Measurements from ENCODE around the gene MYO5C.

MYO5C gene

DNA sequence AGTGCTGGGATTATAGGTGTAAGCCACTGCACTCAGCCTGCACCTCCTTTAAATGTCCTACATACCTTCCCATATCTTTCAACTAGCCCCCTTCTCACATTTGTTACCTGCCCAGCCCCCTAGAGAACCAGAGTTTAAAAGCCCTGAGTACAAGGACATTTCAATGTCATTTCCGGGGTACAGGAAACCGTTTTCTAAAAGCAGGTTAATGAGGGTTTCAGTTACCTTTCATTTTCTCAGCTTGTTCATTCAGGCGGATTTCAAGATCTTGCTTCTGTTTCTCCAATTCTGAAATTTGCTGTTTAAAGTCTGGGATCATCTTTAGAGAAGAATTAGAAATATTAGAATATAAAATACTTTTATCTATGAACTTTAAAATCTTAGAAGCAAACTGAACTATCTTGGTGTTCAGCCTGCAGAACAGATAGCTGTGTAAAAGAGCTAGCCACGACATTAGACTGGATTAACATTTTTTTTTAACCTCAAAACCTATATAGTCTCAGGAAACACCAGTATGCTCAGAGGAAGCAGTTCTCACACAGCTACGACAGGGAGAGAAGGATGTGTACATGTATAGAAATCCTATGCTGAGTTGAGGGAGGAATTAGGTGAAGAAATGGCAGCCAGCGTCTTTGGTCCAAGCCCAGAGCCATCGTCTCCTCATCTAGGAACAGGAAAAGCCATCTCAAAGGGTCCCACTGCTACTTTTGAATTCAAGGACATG, 74.5 kb downstream of the MYO5C start:
- DNase-seq: no peak
- 93% methylated on average over 6 of the region's 7 CpGs for WGBS
- H3K14ac ChIP-seq (ENCODE audit: low read length in 2 of 2): no peak overlapping the region
- H3K9ac ChIP-seq (ENCODE audit: low read length): no peak overlapping the region
- peaks cover 0 to 4% of the 10 kb centered on the region in 2 experiments for H3K36me3 ChIP-seq (ENCODE audit: control insufficient read depth in 1 of 2, insufficient read depth in 2 of 2, low read depth in 1 of 2, low read length in 2 of 2)
- H2BK5ac ChIP-seq (ENCODE audit: low read depth, low read length, poor library complexity, severe bottlenecking): no peak overlapping the region
- H2AFZ ChIP-seq (ENCODE audit: low read depth, low read length): no peak overlapping the region
- peaks cover 3% of the 10 kb centered on the region for H3K4me1 ChIP-seq (ENCODE audit: control insufficient read depth, insufficient read depth, low read depth, low read length)
- H3K4me2 ChIP-seq (ENCODE audit: low read length, poor library complexity, severe bottlenecking): no peak overlapping the region
- no peak overlapping the region for H2BK15ac ChIP-seq (ENCODE audit: low read depth, poor library complexity, severe bottlenecking)
- no peak overlapping the region for H2BK12ac ChIP-seq (ENCODE audit: low read length in 2 of 2)
- H4K8ac ChIP-seq (ENCODE audit: low read length): no peak overlapping the region
- H2AK5ac ChIP-seq (ENCODE audit: low read length, severe bottlenecking): no peak overlapping the region
- no peak overlapping the region for H3K18ac ChIP-seq (ENCODE audit: low read depth in 1 of 2, low read length in 2 of 2)
- H2BK120ac ChIP-seq (ENCODE audit: low read depth, low read length): no peak overlapping the region
- no peaks in the 10 kb centered on the region for H3K27me3 ChIP-seq (ENCODE audit: control insufficient read depth in 1 of 2, insufficient read depth in 1 of 2, low read length in 2 of 2)
- H3K9me3 ChIP-seq (ENCODE audit: control insufficient read depth, low read length): no peaks in the 10 kb centered on the region
- H3K4me3 ChIP-seq (ENCODE audit: insufficient read depth in 1 of 2, low read depth in 1 of 2, low read length in 2 of 2): no peak overlapping the region
- no peak overlapping the region for H3K4ac ChIP-seq (ENCODE audit: low read depth in 1 of 2, low read length in 2 of 2)
- H3K79me1 ChIP-seq (replicated peaks; ENCODE audit: low read length, poor library complexity, severe bottlenecking): no peaks in the 10 kb centered on the region
- no peak overlapping the region for H4K91ac ChIP-seq (ENCODE audit: low read length)
- H3K27ac ChIP-seq (ENCODE audit: low read length, poor library complexity, severe bottlenecking): no peak overlapping the region
- H3K23ac ChIP-seq (ENCODE audit: low read length in 2 of 2): no peak overlapping the region

DNA sequence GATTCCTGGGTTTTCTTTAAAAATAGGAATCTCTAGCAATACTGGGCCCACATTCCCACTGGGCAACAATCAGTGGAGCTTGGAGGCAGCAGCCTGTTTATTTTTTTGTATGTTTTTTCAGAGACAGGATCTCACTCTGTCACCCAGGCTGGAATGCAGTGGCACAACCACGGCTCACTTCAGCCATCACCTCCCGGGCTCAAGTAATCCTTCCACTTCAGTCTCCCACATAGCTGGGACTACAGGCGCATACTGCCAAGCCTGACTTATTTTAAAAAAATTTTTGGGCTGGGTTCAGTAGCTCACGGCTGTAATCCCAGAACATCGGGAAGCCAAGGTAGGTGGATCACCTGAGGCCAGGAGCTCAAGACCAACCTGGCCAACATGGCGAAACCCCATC, 75.4 kb downstream of the MYO5C start:
- no peak overlapping the region for H2BK12ac ChIP-seq (ENCODE audit: low read length in 2 of 2)
- H2BK5ac ChIP-seq (ENCODE audit: low read depth, low read length, poor library complexity, severe bottlenecking): no peak overlapping the region
- no peak overlapping the region for H2AK5ac ChIP-seq (ENCODE audit: low read length, severe bottlenecking)
- H3K14ac ChIP-seq (ENCODE audit: low read length in 2 of 2): no peak overlapping the region
- H3K4me2 ChIP-seq (ENCODE audit: low read length, poor library complexity, severe bottlenecking): no peak overlapping the region
- no peak overlapping the region for H2BK120ac ChIP-seq (ENCODE audit: low read depth, low read length)
- H3K9me3 ChIP-seq (ENCODE audit: control insufficient read depth, low read length): no peaks in the 10 kb centered on the region
- H3K36me3 ChIP-seq (ENCODE audit: control insufficient read depth in 1 of 2, insufficient read depth in 2 of 2, low read depth in 1 of 2, low read length in 2 of 2): peaks cover 0 to 4% of the 10 kb centered on the region in 2 experiments
- H3K4me3 ChIP-seq (ENCODE audit: insufficient read depth in 1 of 2, low read depth in 1 of 2, low read length in 2 of 2): no peak overlapping the region
- no peak overlapping the region for H3K23ac ChIP-seq (ENCODE audit: low read length in 2 of 2)
- no peak overlapping the region for H4K91ac ChIP-seq (ENCODE audit: low read length)
- no peak overlapping the region for H2AFZ ChIP-seq (ENCODE audit: low read depth, low read length)
- H3K4ac ChIP-seq (ENCODE audit: low read depth in 1 of 2, low read length in 2 of 2): no peak overlapping the region
- no peak for DNase-seq
- no peak overlapping the region for H2BK15ac ChIP-seq (ENCODE audit: low read depth, poor library complexity, severe bottlenecking)
- H3K9ac ChIP-seq (ENCODE audit: low read length): no peak overlapping the region
- H3K4me1 ChIP-seq (ENCODE audit: control insufficient read depth, insufficient read depth, low read depth, low read length): peaks cover 3% of the 10 kb centered on the region
- H3K27ac ChIP-seq (ENCODE audit: low read length, poor library complexity, severe bottlenecking): no peak overlapping the region
- H4K8ac ChIP-seq (ENCODE audit: low read length): no peak overlapping the region
- H3K79me1 ChIP-seq (replicated peaks; ENCODE audit: low read length, poor library complexity, severe bottlenecking): no peaks in the 10 kb centered on the region
- 62% methylated on average over 4 of the region's 6 CpGs for WGBS
- no peak overlapping the region for H3K18ac ChIP-seq (ENCODE audit: low read depth in 1 of 2, low read length in 2 of 2)
- no peaks in the 10 kb centered on the region for H3K27me3 ChIP-seq (ENCODE audit: control insufficient read depth in 1 of 2, insufficient read depth in 1 of 2, low read length in 2 of 2)

DNA sequence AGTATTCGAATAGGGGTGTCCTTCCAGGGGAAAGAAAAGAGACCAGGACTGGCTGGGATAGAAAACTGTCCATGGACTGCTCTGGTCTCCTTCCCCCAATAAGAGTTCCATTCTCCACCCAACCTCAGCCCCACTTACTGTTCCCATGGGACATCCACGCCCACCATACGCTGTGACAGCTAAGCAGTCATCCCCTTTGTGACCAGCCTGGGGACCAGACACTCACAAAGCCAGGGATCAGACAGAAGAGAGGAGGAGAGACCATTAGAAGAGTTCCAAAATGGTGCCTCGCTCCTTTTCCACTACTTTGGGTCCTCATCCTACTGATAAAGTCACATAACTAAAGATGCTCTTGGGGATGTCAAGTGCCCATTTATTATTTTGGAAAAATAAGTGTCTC, 76.8 kb downstream of the MYO5C start:
- no peak overlapping the region for H2BK15ac ChIP-seq (ENCODE audit: low read depth, poor library complexity, severe bottlenecking)
- DNase-seq: no peak
- no peak overlapping the region for H3K18ac ChIP-seq (ENCODE audit: low read depth in 1 of 2, low read length in 2 of 2)
- no peak overlapping the region for H4K91ac ChIP-seq (ENCODE audit: low read length)
- H3K23ac ChIP-seq (ENCODE audit: low read length in 2 of 2): no peak overlapping the region
- H3K4me3 ChIP-seq (ENCODE audit: insufficient read depth in 1 of 2, low read depth in 1 of 2, low read length in 2 of 2): no peak overlapping the region
- H3K9ac ChIP-seq (ENCODE audit: low read length): no peak overlapping the region
- H3K79me1 ChIP-seq (replicated peaks; ENCODE audit: low read length, poor library complexity, severe bottlenecking): no peaks in the 10 kb centered on the region
- no peaks in the 10 kb centered on the region for H3K9me3 ChIP-seq (ENCODE audit: control insufficient read depth, low read length)
- H2BK5ac ChIP-seq (ENCODE audit: low read depth, low read length, poor library complexity, severe bottlenecking): no peak overlapping the region
- H3K36me3 ChIP-seq (ENCODE audit: control insufficient read depth in 1 of 2, insufficient read depth in 2 of 2, low read depth in 1 of 2, low read length in 2 of 2): peaks cover 0 to 4% of the 10 kb centered on the region in 2 experiments
- no peak overlapping the region for H4K8ac ChIP-seq (ENCODE audit: low read length)
- no peak overlapping the region for H2AK5ac ChIP-seq (ENCODE audit: low read length, severe bottlenecking)
- no peak overlapping the region for H2BK12ac ChIP-seq (ENCODE audit: low read length in 2 of 2)
- H3K4me2 ChIP-seq (ENCODE audit: low read length, poor library complexity, severe bottlenecking): no peak overlapping the region
- no peak overlapping the region for H3K4ac ChIP-seq (ENCODE audit: low read depth in 1 of 2, low read length in 2 of 2)
- no peak overlapping the region for H2AFZ ChIP-seq (ENCODE audit: low read depth, low read length)
- no peak overlapping the region for H3K14ac ChIP-seq (ENCODE audit: low read length in 2 of 2)
- no peak overlapping the region for H3K27ac ChIP-seq (ENCODE audit: low read length, poor library complexity, severe bottlenecking)
- WGBS: 93% methylated on average over 4 of the region's 4 CpGs
- peaks cover 3% of the 10 kb centered on the region for H3K4me1 ChIP-seq (ENCODE audit: control insufficient read depth, insufficient read depth, low read depth, low read length)
- H3K27me3 ChIP-seq (ENCODE audit: control insufficient read depth in 1 of 2, insufficient read depth in 1 of 2, low read length in 2 of 2): no peaks in the 10 kb centered on the region
- H2BK120ac ChIP-seq (ENCODE audit: low read depth, low read length): no peak overlapping the region

DNA sequence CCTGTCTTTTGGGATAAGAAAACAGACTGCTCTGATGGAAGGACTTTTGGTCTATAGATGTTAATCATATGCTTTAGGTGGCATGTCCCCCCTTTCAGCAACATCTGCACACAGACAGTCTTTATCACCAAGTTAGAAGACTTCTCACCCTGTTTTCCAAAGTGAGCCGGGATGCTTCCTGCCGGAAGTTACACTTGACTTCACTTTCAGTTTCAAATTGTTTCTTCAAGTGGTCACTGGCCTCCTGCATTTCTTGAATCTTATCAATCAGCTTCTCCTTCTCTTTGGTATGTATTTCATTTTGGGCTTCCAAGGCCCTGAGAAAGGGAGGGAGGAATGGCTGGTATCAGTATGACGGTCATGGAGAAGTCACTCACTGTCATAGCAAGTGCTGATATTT, 77.2 kb downstream of the MYO5C start:
- Histone ChIP-seq H2BK15ac (ENCODE audit: low read depth, poor library complexity, severe bottlenecking) (no peak overlapping the region), H4K91ac (ENCODE audit: low read length) (no peak overlapping the region), H3K79me1 (replicated peaks; ENCODE audit: low read length, poor library complexity, severe bottlenecking) (no peaks in the 10 kb centered on the region), H3K27ac (ENCODE audit: low read length, poor library complexity, severe bottlenecking) (no peak overlapping the region), H2BK5ac (ENCODE audit: low read depth, low read length, poor library complexity, severe bottlenecking) (no peak overlapping the region), H3K4ac (ENCODE audit: low read depth in 1 of 2, low read length in 2 of 2) (no peak overlapping the region), H2BK120ac (ENCODE audit: low read depth, low read length) (no peak overlapping the region), H3K27me3 (ENCODE audit: control insufficient read depth in 1 of 2, insufficient read depth in 1 of 2, low read length in 2 of 2) (no peaks in the 10 kb centered on the region), H2BK12ac (ENCODE audit: low read length in 2 of 2) (no peak overlapping the region), H3K9me3 (ENCODE audit: control insufficient read depth, low read length) (no peaks in the 10 kb centered on the region), H3K4me2 (ENCODE audit: low read length, poor library complexity, severe bottlenecking) (no peak overlapping the region), H3K4me1 (ENCODE audit: control insufficient read depth, insufficient read depth, low read depth, low read length) (peaks cover 3% of the 10 kb centered on the region), H3K4me3 (ENCODE audit: insufficient read depth in 1 of 2, low read depth in 1 of 2, low read length in 2 of 2) (no peak overlapping the region), H3K18ac (ENCODE audit: low read depth in 1 of 2, low read length in 2 of 2) (no peak overlapping the region), H2AFZ (ENCODE audit: low read depth, low read length) (no peak overlapping the region), H4K8ac (ENCODE audit: low read length) (no peak overlapping the region), H3K36me3 (ENCODE audit: control insufficient read depth in 1 of 2, insufficient read depth in 2 of 2, low read depth in 1 of 2, low read length in 2 of 2) (peaks cover 0 to 4% of the 10 kb centered on the region in 2 experiments), H3K14ac (ENCODE audit: low read length in 2 of 2) (no peak overlapping the region), H3K23ac (ENCODE audit: low read length in 2 of 2) (no peak overlapping the region), H3K9ac (ENCODE audit: low read length) (no peak overlapping the region), H2AK5ac (ENCODE audit: low read length, severe bottlenecking) (no peak overlapping the region)
- DNase-seq: no peak
- WGBS: 91% methylated on average over 3 of the region's 3 CpGs

All from mesenchymal stem cell (in vitro differentiated cells and primary cell).